GM13977 (cell line): ENCODE data around the gene SMARCA2.

Experiments
- DNase-seq: peaks from one replicate; pipeline ENCODE4 v3.0.0; 2012; ENCODE audit warnings: low spot score
- in situ Hi-C: fragments of 300-500 bp; cut with MboI; formaldehyde crosslinking; loops from one replicate; pipeline ENCODE4 v1.12.0; 2022; ENCODE audit warnings: low sequenced_read_pairs, low pct_unique_long_range_greater_than_20kb, mixed read lengths, inconsistent platforms; ENCODE audit not compliant: unreplicated experiment
- TF ChIP-seq, protein P1 (sequence below): IDR thresholded peaks from 2 replicates; pipeline ENCODE4 v1.5.1; 2012; ENCODE audit warnings: mild to moderate bottlenecking, control low read depth; ENCODE audit not compliant: insufficient read depth; ENCODE audit errors: extremely low read depth, missing control alignments

Gene SMARCA2

DNA sequence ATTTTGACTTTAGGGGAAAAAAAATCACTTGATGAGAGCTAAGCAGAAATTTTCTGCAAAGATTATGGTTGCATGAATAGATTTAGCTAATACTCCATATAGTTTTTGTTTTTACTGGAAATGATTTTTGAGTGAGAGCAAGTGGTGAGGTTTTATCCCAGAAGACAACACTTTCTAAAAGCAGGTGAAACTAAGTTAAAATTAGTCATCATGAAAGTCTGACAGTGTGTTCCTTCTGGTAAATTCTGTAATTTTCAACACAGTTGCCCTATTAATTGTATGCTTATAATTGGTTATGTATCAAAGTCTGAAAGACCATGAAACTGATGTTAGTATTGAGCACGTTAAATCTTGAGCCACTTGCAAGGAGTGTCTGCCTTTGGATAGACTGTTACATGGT lies 91.5 kb downstream of the SMARCA2 start:
- DNase-seq: no peak
- TF ChIP-seq, protein P1, sequence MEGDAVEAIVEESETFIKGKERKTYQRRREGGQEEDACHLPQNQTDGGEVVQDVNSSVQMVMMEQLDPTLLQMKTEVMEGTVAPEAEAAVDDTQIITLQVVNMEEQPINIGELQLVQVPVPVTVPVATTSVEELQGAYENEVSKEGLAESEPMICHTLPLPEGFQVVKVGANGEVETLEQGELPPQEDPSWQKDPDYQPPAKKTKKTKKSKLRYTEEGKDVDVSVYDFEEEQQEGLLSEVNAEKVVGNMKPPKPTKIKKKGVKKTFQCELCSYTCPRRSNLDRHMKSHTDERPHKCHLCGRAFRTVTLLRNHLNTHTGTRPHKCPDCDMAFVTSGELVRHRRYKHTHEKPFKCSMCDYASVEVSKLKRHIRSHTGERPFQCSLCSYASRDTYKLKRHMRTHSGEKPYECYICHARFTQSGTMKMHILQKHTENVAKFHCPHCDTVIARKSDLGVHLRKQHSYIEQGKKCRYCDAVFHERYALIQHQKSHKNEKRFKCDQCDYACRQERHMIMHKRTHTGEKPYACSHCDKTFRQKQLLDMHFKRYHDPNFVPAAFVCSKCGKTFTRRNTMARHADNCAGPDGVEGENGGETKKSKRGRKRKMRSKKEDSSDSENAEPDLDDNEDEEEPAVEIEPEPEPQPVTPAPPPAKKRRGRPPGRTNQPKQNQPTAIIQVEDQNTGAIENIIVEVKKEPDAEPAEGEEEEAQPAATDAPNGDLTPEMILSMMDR: no peak
- in situ Hi-C loops: no loop called here

DNA sequence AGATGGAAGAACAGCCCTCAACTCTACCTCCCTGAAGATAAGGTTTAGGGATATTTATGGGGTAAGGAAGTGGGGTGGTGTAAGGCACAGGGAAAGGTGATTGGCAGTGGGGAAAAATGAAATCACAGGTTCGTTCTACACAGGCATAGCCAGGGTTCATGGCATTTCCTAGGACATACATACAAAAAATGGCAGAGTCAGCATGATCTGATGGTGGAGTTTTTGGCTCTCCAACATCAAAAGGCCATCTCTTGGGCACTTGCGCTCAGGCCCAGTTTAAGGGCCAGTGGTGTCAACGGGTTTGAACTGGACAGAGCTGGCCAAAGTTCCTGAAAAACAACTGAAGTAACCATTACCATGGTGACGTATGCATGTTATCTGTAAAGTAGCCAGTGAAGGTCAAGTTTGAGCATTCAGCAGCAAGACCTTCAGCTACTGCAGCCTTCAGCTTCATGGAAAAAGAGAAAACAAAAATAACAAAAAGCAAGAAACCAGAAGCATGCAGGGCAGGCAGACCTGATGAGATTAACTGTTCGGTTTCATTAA lies 92.8 kb downstream of the SMARCA2 start:
- in situ Hi-C loops: no loop called here
- no peak for DNase-seq
- TF ChIP-seq, protein P1: no peak

DNA sequence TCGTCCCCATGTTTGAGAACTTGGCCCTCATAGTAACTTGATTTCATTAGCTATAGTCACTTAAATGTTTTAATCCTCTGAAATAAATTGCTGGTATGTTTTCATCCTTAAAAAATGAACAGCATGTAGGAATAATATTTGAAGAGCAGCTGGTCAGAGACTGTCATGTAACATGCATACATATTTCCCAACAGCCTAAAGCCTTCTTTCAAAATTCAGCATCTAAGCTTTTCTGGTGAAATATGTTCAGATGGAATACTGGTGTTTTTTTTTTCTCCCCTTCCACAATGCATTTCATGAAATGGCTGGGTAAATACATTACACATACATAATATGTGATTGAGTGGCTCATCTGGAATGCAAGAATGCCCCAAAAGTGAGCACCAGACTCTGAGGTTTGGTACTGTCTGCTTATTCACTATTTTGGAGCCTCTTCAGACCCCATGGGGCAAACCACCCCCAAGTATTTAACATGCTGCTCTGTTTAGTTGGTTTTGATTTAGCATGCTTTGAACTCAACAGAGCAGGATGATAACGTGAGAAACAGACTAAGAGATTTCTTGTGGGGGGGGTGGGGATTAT lies 94.0 kb downstream of the SMARCA2 start:
- TF ChIP-seq, protein P1: no peak
- no peak for DNase-seq
- in situ Hi-C loops: no loop called here

- DNase-seq: no peak
- in situ Hi-C loops: no loop called here
- TF ChIP-seq, protein P1: no peak
These were observed 94.9 kb downstream of the SMARCA2 start for GRCh38 chr9:2110036-2110435.

DNA sequence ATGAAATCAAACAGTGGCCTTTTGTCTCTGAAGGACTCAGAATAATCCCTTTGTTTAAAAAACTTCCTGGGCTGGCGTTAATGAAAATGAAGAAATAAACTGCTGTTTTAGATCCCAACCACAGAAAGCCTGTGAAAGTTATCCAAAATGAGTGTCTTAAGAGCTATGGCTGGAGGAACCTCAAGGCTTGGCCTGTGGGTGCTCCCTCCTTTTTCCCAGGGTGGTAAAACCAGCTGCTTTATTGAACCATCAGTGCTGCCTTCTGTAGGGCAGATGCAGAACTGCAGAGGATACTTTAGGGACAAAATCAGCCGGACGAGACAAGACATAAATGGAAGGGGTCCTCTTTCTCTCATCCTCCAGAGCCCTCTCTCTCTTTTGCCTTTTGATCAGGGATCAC lies 100.9 kb downstream of the SMARCA2 start:
- TF ChIP-seq, protein P1: peak; percentile 44
- in situ Hi-C loops: no loop called here
- no peak for DNase-seq

DNA sequence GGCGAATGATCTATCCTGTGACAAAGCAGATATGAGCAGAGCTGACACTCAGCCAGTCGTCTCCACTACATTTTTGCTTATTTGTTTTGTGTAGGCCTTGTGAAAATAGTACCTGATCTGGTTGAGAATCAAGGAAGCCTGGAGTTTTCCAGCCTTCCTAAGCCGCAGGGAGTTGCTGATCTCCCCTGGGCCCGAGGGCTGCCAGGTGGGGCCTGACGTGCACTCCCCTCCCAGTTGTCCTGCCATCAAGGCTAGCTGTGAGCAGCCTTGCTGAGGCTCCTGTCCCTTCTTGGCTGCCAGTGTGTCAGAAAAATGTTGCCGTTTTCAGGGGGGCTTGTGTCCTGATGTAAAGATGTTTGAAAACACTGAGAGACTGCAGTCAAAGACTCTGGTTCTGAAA lies 102.4 kb downstream of the SMARCA2 start:
- in situ Hi-C loops: no loop called here
- TF ChIP-seq, protein P1: no peak
- no peak for DNase-seq
